CD8-positive, alpha-beta memory T cell (primary cell): ENCODE measurements around the gene PPFIA4. TPM values are rescaled to one million over a fixed set of nuclear protein-coding genes. Genes with fewer than 3 reads are reported as not detected.
A peak's percentile ranks its signal among the peaks of the same experiment; 100 is the strongest.

ENCODE experiments used
- CTCF ChIA-PET: fragments of 350-600 bp; sonication (Branson Sonifier 250); formaldehyde crosslinking; loops from one replicate; lab custom pipeline; 2021; ENCODE audit warnings: antibody characterized with exemption; lab: Charles Lee
- POLR2A ChIA-PET: fragments of 350-600 bp; sonication (Branson Sonifier 250); formaldehyde crosslinking; loops from one replicate; lab custom pipeline; 2021; ENCODE audit warnings: antibody characterized with exemption; lab: Charles Lee
- DNase-seq, 5 donors: peaks; one replicate each; pipeline versions ENCODE4 v3.0.0 to v3.0.0-alpha.2; 2020 to 2022; ENCODE audit warnings: mixed read lengths in 1 of 5
- H3K27ac ChIP-seq: one replicate; pipeline ENCODE4 v1.7.0; 2013; ENCODE audit warnings: low read depth, mild to moderate bottlenecking, low read length, moderate library complexity
- H3K27me3 ChIP-seq: 2 replicates; pipeline ENCODE4 v1.7.0; 2013; ENCODE audit warnings: low read length, mild to moderate bottlenecking; ENCODE audit not compliant: insufficient read depth, poor library complexity, severe bottlenecking
- H3K36me3 ChIP-seq: 2 replicates; pipeline ENCODE4 v1.7.0; 2013; ENCODE audit warnings: mild to moderate bottlenecking, low read length, moderate library complexity; ENCODE audit not compliant: insufficient read depth
- H3K4me1 ChIP-seq: 2 replicates; pipeline ENCODE4 v1.7.0; 2013; ENCODE audit warnings: mild to moderate bottlenecking, low read length, moderate library complexity; ENCODE audit not compliant: insufficient read depth
- H3K4me3 ChIP-seq: 2 replicates; pipeline ENCODE4 v1.7.0; 2013; ENCODE audit warnings: mild to moderate bottlenecking, low read length
- H3K9me3 ChIP-seq: 2 replicates; pipeline ENCODE4 v1.7.0; 2013; ENCODE audit warnings: mild to moderate bottlenecking, low read length
- H3K27ac Mint-ChIP-seq, 8 donors: one replicate each; pipeline ENCODE4 v1.8.0; 2020 to 2021; ENCODE audit warnings: mixed read lengths in 8 of 8, mild to moderate bottlenecking in 6 of 8, inconsistent platforms in 3 of 8, moderate library complexity in 3 of 8
- H3K27me3 Mint-ChIP-seq, 2 donors: one replicate each; pipeline ENCODE4 v1.8.0; 2020 to 2021; ENCODE audit warnings: mixed read lengths in 2 of 2, mild to moderate bottlenecking in 1 of 2, moderate library complexity in 1 of 2
- H3K36me3 Mint-ChIP-seq, 3 donors: one replicate each; pipeline ENCODE4 v1.8.0; 2020 to 2021; ENCODE audit warnings: mixed read lengths in 3 of 3, inconsistent platforms in 1 of 3, mild to moderate bottlenecking in 1 of 3
- H3K4me1 Mint-ChIP-seq, 3 donors: one replicate each; pipeline ENCODE4 v1.8.0; 2020 to 2021; ENCODE audit warnings: mixed read lengths in 3 of 3, inconsistent platforms in 1 of 3, mild to moderate bottlenecking in 1 of 3
- H3K4me3 Mint-ChIP-seq, 7 donors: one replicate each; pipeline ENCODE4 v1.8.0; 2020 to 2021; ENCODE audit warnings: mixed read lengths in 7 of 7, mild to moderate bottlenecking in 6 of 7, moderate library complexity in 4 of 7, inconsistent platforms in 2 of 7
- H3K9me3 Mint-ChIP-seq, 5 donors: one replicate each; pipeline ENCODE4 v1.8.0; 2020 to 2022; ENCODE audit warnings: mixed read lengths in 5 of 5, mild to moderate bottlenecking in 3 of 5, moderate library complexity in 2 of 5, inconsistent platforms in 1 of 5
- polyA plus RNA-seq: library from polyadenylated mRNA; unstranded; fragments of 300-500 nt; fragmentation: Illumina TruSeq; gene quantifications from one replicate; pipeline ENCODE4 v1.2.3, GENCODE V29; 2021
- total RNA-seq, 2 experiments: library from RNA; stranded (reverse); gene quantifications; one replicate each; pipeline ENCODE4 v1.2.3, GENCODE V29; 2021

PPFIA4 gene
- total and polyA plus RNA-seq, 3 experiments from 2014 or later = 1.2 to 1.5 TPM; not detected in 1

- H3K4me3 ChIP-seq = no peak overlapping the region
- H3K27me3 ChIP-seq = peaks cover 7% of the 10 kb centered on the region
- ChIA-PET CTCF (no interaction called here), POLR2A (no interaction called here)
- Mint-ChIP-seq H3K27me3 (peaks cover 24 to 38% of the 10 kb centered on the region in 2 donors), H3K9me3 (no peaks in the 10 kb centered on the region), H3K4me1 (peaks cover 3 to 6% (median 5%) of the 10 kb centered on the region in 3 donors), H3K36me3 (peaks cover 0 to 3% (median 0%) of the 10 kb centered on the region in 3 donors), H3K4me3 (no peak overlapping the region), H3K27ac (no peak overlapping the region)
- H3K4me1 ChIP-seq = peaks cover 3% of the 10 kb centered on the region
- H3K36me3 ChIP-seq = no peaks in the 10 kb centered on the region
- no peak overlapping the region for H3K27ac ChIP-seq
- DNase-seq = no peak
- no peaks in the 10 kb centered on the region for H3K9me3 ChIP-seq
Observed at GRCh38 chr1:203072002-203072602, 45.8 kb downstream of the PPFIA4 start.

GRCh38 chr1:203072911-203073310 lies 46.6 kb downstream of the PPFIA4 start:
- CTCF ChIA-PET = no interaction called here
- no peak for DNase-seq
- Mint-ChIP-seq H3K27ac (no peak overlapping the region), H3K36me3 (peaks cover 0 to 1% (median 0%) of the 10 kb centered on the region in 3 donors), H3K27me3 (peaks cover 30 to 46% of the 10 kb centered on the region in 2 donors), H3K9me3 (no peaks in the 10 kb centered on the region), H3K4me3 (no peak overlapping the region), H3K4me1 (peaks cover 3 to 6% (median 5%) of the 10 kb centered on the region in 3 donors)
- H3K4me1 ChIP-seq = peaks cover 3% of the 10 kb centered on the region
- POLR2A ChIA-PET = interaction anchor here (0.5 to 0.6 kb wide), 3 partner anchors 11 to 1333 kb away, joined by 3 read pairs; no protein-coding TSS in a partner anchor
- peaks cover 7% of the 10 kb centered on the region for H3K27me3 ChIP-seq
- H3K9me3 ChIP-seq = no peaks in the 10 kb centered on the region
- no peak overlapping the region for H3K27ac ChIP-seq
- H3K36me3 ChIP-seq = no peaks in the 10 kb centered on the region
- no peak overlapping the region for H3K4me3 ChIP-seq

- peaks cover 3% of the 10 kb centered on the region for H3K4me1 ChIP-seq
- H3K36me3 ChIP-seq = no peaks in the 10 kb centered on the region
- H3K4me3 ChIP-seq = no peak overlapping the region
- ChIA-PET POLR2A (interaction anchor here (0.6 kb wide), 1 partner anchor 11 kb away, joined by 3 read pairs; no protein-coding TSS in a partner anchor), CTCF (no interaction called here)
- H3K9me3 ChIP-seq = no peaks in the 10 kb centered on the region
- Mint-ChIP-seq H3K4me1 (peaks cover 3 to 6% (median 5%) of the 10 kb centered on the region in 3 donors), H3K9me3 (no peaks in the 10 kb centered on the region), H3K27me3 (peaks cover 30 to 52% of the 10 kb centered on the region in 2 donors), H3K4me3 (no peak overlapping the region), H3K36me3 (peaks cover 0 to 1% (median 0%) of the 10 kb centered on the region in 3 donors), H3K27ac (no peak overlapping the region)
- H3K27ac ChIP-seq = no peak overlapping the region
- peaks cover 7% of the 10 kb centered on the region for H3K27me3 ChIP-seq
- DNase-seq = no peak
Observed at GRCh38 chr1:203073469-203073868, 47.2 kb downstream of the PPFIA4 start.

GRCh38 chr1:203074610-203075009 lies 48.3 kb downstream of the PPFIA4 start:
- Mint-ChIP-seq H3K4me1 (peaks cover 3 to 6% (median 5%) of the 10 kb centered on the region in 3 donors), H3K9me3 (no peaks in the 10 kb centered on the region), H3K4me3 (peak overlapping the region in 1 of 7 donors; percentile 41), H3K27ac (no peak overlapping the region), H3K27me3 (peaks cover 33 to 59% of the 10 kb centered on the region in 2 donors), H3K36me3 (peaks cover 0 to 1% (median 0%) of the 10 kb centered on the region in 3 donors)
- Histone ChIP-seq H3K36me3 (no peaks in the 10 kb centered on the region), H3K27ac (no peak overlapping the region), H3K9me3 (no peaks in the 10 kb centered on the region), H3K27me3 (peaks cover 7% of the 10 kb centered on the region), H3K4me3 (no peak overlapping the region), H3K4me1 (peaks cover 3% of the 10 kb centered on the region)
- no peak for DNase-seq
- POLR2A ChIA-PET = no interaction called here
- CTCF ChIA-PET = no interaction called here

GRCh38 chr1:203075236-203076030 lies 49.1 kb downstream of the PPFIA4 start:
- Histone ChIP-seq H3K36me3 (no peaks in the 10 kb centered on the region), H3K27me3 (peaks cover 7% of the 10 kb centered on the region), H3K9me3 (no peaks in the 10 kb centered on the region), H3K4me3 (no peak overlapping the region), H3K4me1 (peaks cover 3% of the 10 kb centered on the region), H3K27ac (no peak overlapping the region)
- Mint-ChIP-seq H3K27me3 (peaks cover 36 to 67% of the 10 kb centered on the region in 2 donors), H3K27ac (no peak overlapping the region), H3K36me3 (peaks cover 0 to 1% (median 0%) of the 10 kb centered on the region in 3 donors), H3K4me1 (peaks cover 3 to 6% (median 5%) of the 10 kb centered on the region in 3 donors), H3K4me3 (peak overlapping the region in 2 of 7 donors; percentile 4 to 46), H3K9me3 (no peaks in the 10 kb centered on the region)
- DNase-seq = peak in 1 of 5 donors; percentile 3
- POLR2A ChIA-PET = no interaction called here
- CTCF ChIA-PET = no interaction called here

GRCh38 chr1:203076031-203076511 lies 49.8 kb downstream of the PPFIA4 start:
- H3K27me3 Mint-ChIP-seq = peaks cover 40 to 71% of the 10 kb centered on the region in 2 donors
- CTCF ChIA-PET = no interaction called here
- Histone ChIP-seq H3K4me3 (no peak overlapping the region), H3K27me3 (peaks cover 7% of the 10 kb centered on the region), H3K9me3 (no peaks in the 10 kb centered on the region), H3K27ac (no peak overlapping the region), H3K36me3 (no peaks in the 10 kb centered on the region), H3K4me1 (peaks cover 3% of the 10 kb centered on the region)
- peak overlapping the region in 4 of 7 donors; percentile 31 to 70 (median 56) for H3K4me3 Mint-ChIP-seq
- peak overlapping the region in 1 of 8 donors; percentile 36 for H3K27ac Mint-ChIP-seq
- no peaks in the 10 kb centered on the region for H3K9me3 Mint-ChIP-seq
- peaks cover 3 to 6% (median 5%) of the 10 kb centered on the region in 3 donors for H3K4me1 Mint-ChIP-seq
- peaks cover 0 to 1% (median 0%) of the 10 kb centered on the region in 3 donors for H3K36me3 Mint-ChIP-seq
- POLR2A ChIA-PET = no interaction called here
- no peak for DNase-seq

- Mint-ChIP-seq H3K9me3 (no peaks in the 10 kb centered on the region), H3K4me3 (no peak overlapping the region), H3K27me3 (peaks cover 42 to 80% of the 10 kb centered on the region in 2 donors), H3K27ac (no peak overlapping the region), H3K36me3 (no peaks in the 10 kb centered on the region), H3K4me1 (peaks cover 3 to 6% (median 5%) of the 10 kb centered on the region in 3 donors)
- Histone ChIP-seq H3K4me1 (peaks cover 3% of the 10 kb centered on the region), H3K4me3 (no peak overlapping the region), H3K36me3 (no peaks in the 10 kb centered on the region), H3K9me3 (no peaks in the 10 kb centered on the region), H3K27ac (no peak overlapping the region), H3K27me3 (peaks cover 7% of the 10 kb centered on the region)
- DNase-seq = no peak
- ChIA-PET CTCF (no interaction called here), POLR2A (no interaction called here)
Observed at GRCh38 chr1:203077367-203077766, 51.1 kb downstream of the PPFIA4 start.

GRCh38 chr1:203077956-203078355 lies 51.7 kb downstream of the PPFIA4 start:
- Histone ChIP-seq H3K27ac (no peak overlapping the region), H3K36me3 (no peaks in the 10 kb centered on the region), H3K4me3 (no peak overlapping the region), H3K27me3 (peaks cover 7% of the 10 kb centered on the region), H3K9me3 (no peaks in the 10 kb centered on the region), H3K4me1 (peaks cover 3% of the 10 kb centered on the region)
- ChIA-PET POLR2A (no interaction called here), CTCF (no interaction called here)
- Mint-ChIP-seq H3K4me1 (peaks cover 3 to 6% (median 5%) of the 10 kb centered on the region in 3 donors), H3K27ac (no peak overlapping the region), H3K9me3 (no peaks in the 10 kb centered on the region), H3K36me3 (no peaks in the 10 kb centered on the region), H3K4me3 (no peak overlapping the region), H3K27me3 (peaks cover 42 to 77% of the 10 kb centered on the region in 2 donors)
- no peak for DNase-seq
